Erythroblast (primary cell): ENCODE measurements around the gene TIAM1.

ENCODE experiments used
- GATA1 ChIP-seq: IDR thresholded peaks from 2 replicates; pipeline ENCODE4 v1.6.1; 2011; ENCODE audit warnings: low read depth, mild to moderate bottlenecking, control low read depth, low read length, moderate library complexity
- POLR2A ChIP-seq: IDR thresholded peaks from 2 replicates; pipeline ENCODE4 v1.6.1; 2011; ENCODE audit warnings: mild to moderate bottlenecking, low read length

- no peak for TF ChIP-seq POLR2A
- TF ChIP-seq GATA1 = no peak
Observed at GRCh38 chr21:31258073-31258472, 86.0 kb downstream of the TIAM1 start.
